GM12878 (cell line): ENCODE results near the gene PIAS2.

Experiments
- ATF3 ChIP-seq: IDR thresholded peaks from 2 replicates; pipeline ENCODE4 v1.6.1; 2011; ENCODE audit warnings: low read depth, mild to moderate bottlenecking, low read length, moderate library complexity, borderline replicate concordance; ENCODE audit errors: extremely low read depth
- BRCA1 ChIP-seq: IDR thresholded peaks from 2 replicates; pipeline ENCODE4 v1.6.1; 2011; ENCODE audit warnings: low read depth, low read length, improper control_type of control experiment
- CTCF ChIP-seq, 3 experiments: IDR thresholded peaks in 2 of 3; conservative IDR thresholded peaks in 1 of 3; 2 replicates each; pipeline ENCODE4 v1.5.1; 2011; ENCODE audit warnings: low read depth in 3 of 3, low read length in 3 of 3, mild to moderate bottlenecking in 3 of 3, control low read depth in 2 of 3, moderate library complexity in 2 of 3, inconsistent platforms in 1 of 3, mixed read lengths in 1 of 3; ENCODE audit not compliant: control insufficient read depth in 2 of 3, insufficient read depth in 1 of 3; ENCODE audit errors: extremely low read depth in 1 of 3
- EP300 ChIP-seq, 2 experiments: fragments of 150-350 bp in 1 of 2; IDR thresholded peaks; 2 replicates each; pipeline ENCODE4 v1.6.1; 2011 to 2012; ENCODE audit warnings: low read depth in 2 of 2, low read length in 2 of 2, borderline replicate concordance in 1 of 2, improper control_type of control experiment in 1 of 2, inconsistent platforms in 1 of 2; ENCODE audit not compliant: control insufficient read depth in 1 of 2
- RCOR1 ChIP-seq: conservative IDR thresholded peaks from 2 replicates; pipeline ENCODE4 v1.6.1; 2012; ENCODE audit warnings: low read depth, low read length, improper control_type of control experiment
- YY1 ChIP-seq: IDR thresholded peaks from 2 replicates; pipeline ENCODE4 v1.6.1; 2011; ENCODE audit warnings: low read depth, mild to moderate bottlenecking, low read length

GRCh38 chr18:46771141-46771540 is 146.2 kb downstream of the PIAS2 start:
- TF ChIP-seq RCOR1 (no peak), EP300 (IDR thresholded peaks at IDR 0.05; ENCODE audit: borderline replicate concordance in 1 of 2, control insufficient read depth in 1 of 2, low read depth in 2 of 2, low read length in 2 of 2) (no peak), YY1 (no peak), ATF3 (no peak), CTCF (IDR thresholded peaks at IDR 0.05 in 2 of 3, conservative IDR thresholded peaks at IDR 0.05 in 1 of 3; ENCODE audit: control insufficient read depth in 2 of 3, extremely low read depth in 1 of 3, insufficient read depth in 1 of 3, low read depth in 3 of 3, low read length in 3 of 3) (no peak), BRCA1 (no peak)
